GM12878 (cell line): Measurements from ENCODE around the gene IL23R. TPM values are rescaled to one million over a fixed set of nuclear protein-coding genes. Genes with fewer than 3 reads are reported as not detected.

ENCODE experiments used
- CTCF ChIP-seq, 3 experiments: IDR thresholded peaks in 2 of 3; conservative IDR thresholded peaks in 1 of 3; 2 replicates each; pipeline ENCODE4 v1.5.1; 2011; ENCODE audit warnings: low read depth in 3 of 3, low read length in 3 of 3, mild to moderate bottlenecking in 3 of 3, control low read depth in 2 of 3, moderate library complexity in 2 of 3, inconsistent platforms in 1 of 3, mixed read lengths in 1 of 3; ENCODE audit not compliant: control insufficient read depth in 2 of 3, insufficient read depth in 1 of 3; ENCODE audit errors: extremely low read depth in 1 of 3
- EZH2 ChIP-seq: IDR thresholded peaks from 2 replicates; pipeline ENCODE4 v1.6.1; 2012; ENCODE audit warnings: low read depth, mild to moderate bottlenecking, control low read depth, inconsistent platforms, low read length, borderline replicate concordance; ENCODE audit not compliant: control insufficient read depth
- LARP7 ChIP-seq: fragments of 450-650 bp; IDR thresholded peaks from 2 replicates; pipeline ENCODE4 v1.6.1; 2017; ENCODE audit warnings: mild to moderate bottlenecking
- MYC ChIP-seq: IDR thresholded peaks from 2 replicates; pipeline ENCODE4 v1.6.1; 2011; ENCODE audit warnings: mild to moderate bottlenecking, low read length, moderate library complexity, inconsistent platforms; ENCODE audit not compliant: insufficient read depth, insufficient replicate concordance, insufficient read length, severe bottlenecking
- PRDM15 ChIP-seq: fragments of 450-650 bp; formaldehyde crosslinking; IDR thresholded peaks from 2 replicates; pipeline ENCODE4 v1.4.0; 2020; ENCODE audit warnings: mild to moderate bottlenecking, moderate library complexity
- SMARCA5 ChIP-seq: fragments of 450-650 bp; IDR thresholded peaks from 2 replicates; pipeline ENCODE4 v1.6.1; 2017; ENCODE audit warnings: mild to moderate bottlenecking
- ZNF24 ChIP-seq: fragments of 450-650 bp; IDR thresholded peaks from 2 replicates; pipeline ENCODE4 v1.6.1; 2017; ENCODE audit warnings: antibody characterized with exemption, mild to moderate bottlenecking
- ZNF592 ChIP-seq: fragments of 450-650 bp; IDR thresholded peaks from 2 replicates; pipeline ENCODE4 v1.6.1; 2017; ENCODE audit warnings: mild to moderate bottlenecking, moderate library complexity
- polyA plus RNA-seq, 11 experiments: library from polyadenylated mRNA; depleted of rRNA in 4 of 11; unstranded in 6 of 11; stranded (reverse) in 5 of 11; fragments of >200 nt; fragmentation: Nextera tagmentation in 4 of 11; fragmentation: Illumina TruSeq in 1 of 11; extraction: Ambion mirVana in 4 of 11; extraction: Trizol in 1 of 11; gene quantifications; 1 replicate in 1 of 11; 2 replicates in 10 of 11; pipeline versions ENCODE4 v1.2.1 to v1.2.3, GENCODE V29; 2011 to 2016; ENCODE audit warnings: inconsistent platforms in 2 of 11, missing spikeins in 2 of 11, low read depth in 1 of 11
- total RNA-seq, 4 experiments: library from RNA; depleted of rRNA in 3 of 4; stranded (reverse); fragments of >200 nt in 3 of 4; fragmentation: Illumina TruSeq in 1 of 4; extraction: Trizol in 1 of 4; gene quantifications; 2 replicates each; pipeline versions ENCODE4 v1.2.1 to v1.2.3, GENCODE V29; 2013 to 2021

The IL23R gene
- total and polyA plus RNA-seq, 10 of the 15 experiments (the other 5 are each of a cell fraction or from before 2014, with no cell fraction given) = 0.16 to 6.4 (median 0.59) TPM

GRCh38 chr1:67270541-67270940, 104.3 kb downstream of the IL23R start (continued):
- TF ChIP-seq ZNF592 (no peak), PRDM15 (CRISPR knock-in tag) (no peak), MYC (no peak), EZH2 (no peak), LARP7 (no peak), ZNF24 (no peak), SMARCA5 (no peak), CTCF (IDR thresholded peaks at IDR 0.05 in 2 of 3, conservative IDR thresholded peaks at IDR 0.05 in 1 of 3; ENCODE audit: control insufficient read depth in 2 of 3, extremely low read depth in 1 of 3, insufficient read depth in 1 of 3, low read depth in 3 of 3, low read length in 3 of 3) (no peak)
- TF ChIP-seq, all 136 proteins: peak for 0
